ENCODE measurements around the gene IL18.
"Not testable (repeated sequence)": the region's sequence is repeated elsewhere in the genome, so short reads cannot be mapped to it uniquely, and the experiment has no call there.

The IL18 gene

DNA sequence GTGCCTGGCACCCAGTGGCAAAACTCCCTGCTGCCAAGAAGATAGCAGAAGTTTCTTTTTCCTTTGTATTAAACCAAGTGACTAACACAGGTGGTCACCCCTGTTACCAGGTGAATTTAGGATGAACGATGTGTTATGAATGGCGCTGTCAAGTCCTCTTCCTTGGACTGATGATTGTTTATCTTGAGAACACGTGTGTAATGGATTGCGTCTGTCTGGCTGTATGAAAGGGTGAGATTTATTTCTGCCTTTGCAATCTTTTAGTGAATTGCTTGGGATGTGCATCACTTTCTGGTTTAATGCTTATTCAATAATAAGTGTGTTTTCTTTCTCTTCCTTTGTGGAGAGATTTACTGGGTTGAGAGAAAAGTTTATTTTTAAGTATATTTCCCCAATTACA, 40.8 kb downstream of the IL18 start:
- no peak overlapping the region for H3K4me3 ChIP-seq (ENCODE audit: low read depth, low read length)

DNA sequence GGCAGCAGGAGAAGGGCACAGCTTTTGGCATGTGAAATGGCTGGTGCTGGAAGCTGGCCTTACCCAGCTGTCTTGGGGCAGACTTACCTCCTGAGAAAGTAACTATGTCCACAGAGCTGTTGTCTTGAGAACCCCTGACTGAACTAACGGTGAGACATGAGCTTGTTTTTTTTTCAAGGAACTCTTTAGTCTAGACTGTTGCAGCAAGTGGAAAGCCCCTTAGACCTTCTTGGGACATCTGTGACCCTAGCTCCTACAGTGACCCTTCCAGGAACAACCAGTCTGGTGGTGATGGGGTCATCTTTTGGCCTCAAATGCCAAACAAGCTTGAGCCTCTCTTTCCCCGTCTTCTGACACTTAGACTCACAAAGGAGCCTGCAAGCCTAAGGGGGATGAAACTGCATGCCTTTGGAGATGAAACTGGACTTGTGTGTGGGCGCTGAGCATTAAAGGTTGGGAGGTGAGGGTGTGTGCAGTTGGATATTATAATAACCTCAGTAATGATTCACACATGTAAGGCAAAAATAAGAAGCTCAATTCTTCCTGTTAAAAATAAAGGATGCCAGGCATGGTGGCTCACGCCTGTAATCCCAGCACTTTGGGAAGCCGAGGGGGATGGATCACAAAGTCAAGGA, 41.8 kb downstream of the IL18 start:
- H3K4me3 ChIP-seq (ENCODE audit: low read depth, low read length) = no peak overlapping the region

DNA sequence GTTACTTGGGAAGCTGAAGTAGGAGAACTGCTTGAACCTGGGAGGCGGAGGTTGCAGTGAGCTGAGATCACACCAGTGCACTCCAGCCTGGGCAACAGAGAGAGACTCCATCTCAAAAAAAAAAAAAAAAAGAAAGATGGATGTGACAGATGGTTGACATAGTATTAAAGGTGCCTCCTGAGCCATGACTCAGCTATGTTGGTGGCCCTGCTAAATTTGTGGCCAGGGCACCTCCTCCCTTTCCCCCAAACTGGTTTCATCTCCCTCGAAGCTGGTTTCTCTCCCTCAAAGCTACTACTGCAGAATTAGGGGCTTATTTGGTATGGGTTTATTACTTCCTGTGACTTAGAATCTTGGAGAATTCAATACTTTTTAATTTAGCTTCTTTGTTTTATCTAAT, 45.7 kb downstream of the IL18 start:
- no peak overlapping the region for H3K4me3 ChIP-seq (ENCODE audit: low read depth, low read length)

DNA sequence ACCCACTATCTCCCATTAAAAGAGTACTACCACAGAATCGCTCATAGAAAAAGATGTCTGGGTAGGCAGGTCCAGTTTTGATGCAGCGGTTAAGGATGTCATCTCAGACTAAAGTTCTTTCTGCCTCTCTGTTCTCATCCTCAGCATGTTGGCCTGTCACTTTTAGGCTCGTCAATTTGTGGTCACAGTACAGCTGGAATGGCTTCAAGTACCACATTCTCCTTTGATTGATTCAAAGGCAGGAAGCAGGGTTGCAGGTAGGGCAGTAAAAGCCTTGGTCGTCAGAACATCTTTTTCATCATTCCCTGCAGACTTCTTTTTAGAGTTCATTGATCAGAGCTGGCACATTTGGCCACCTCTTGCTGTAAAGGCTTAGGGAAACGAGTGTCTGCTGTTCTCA, 48.5 kb downstream of the IL18 start:
- H3K4me3 ChIP-seq (ENCODE audit: low read depth, low read length) = no peak overlapping the region

DNA sequence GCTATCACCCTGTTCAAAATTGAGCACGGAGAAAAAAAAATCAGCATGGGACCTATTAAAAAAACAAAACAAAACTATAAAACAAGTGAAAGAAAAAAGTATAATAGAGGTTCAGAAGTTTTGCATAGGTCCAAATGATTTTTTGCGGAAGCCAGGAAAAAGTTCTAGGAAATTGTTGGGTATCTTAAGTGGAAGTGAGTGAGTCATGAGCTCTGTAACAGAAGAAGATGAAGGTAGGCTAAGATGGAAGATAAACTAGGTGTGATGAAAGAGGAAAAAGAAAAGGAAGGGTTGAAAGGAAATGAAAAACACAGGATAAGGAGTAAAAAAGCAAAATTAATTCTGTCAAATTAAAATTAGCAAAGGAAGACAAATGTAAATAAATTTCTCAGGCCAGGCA, 49.4 kb downstream of the IL18 start:
- H3K4me3 ChIP-seq (ENCODE audit: low read depth, low read length) = no peak overlapping the region

DNA sequence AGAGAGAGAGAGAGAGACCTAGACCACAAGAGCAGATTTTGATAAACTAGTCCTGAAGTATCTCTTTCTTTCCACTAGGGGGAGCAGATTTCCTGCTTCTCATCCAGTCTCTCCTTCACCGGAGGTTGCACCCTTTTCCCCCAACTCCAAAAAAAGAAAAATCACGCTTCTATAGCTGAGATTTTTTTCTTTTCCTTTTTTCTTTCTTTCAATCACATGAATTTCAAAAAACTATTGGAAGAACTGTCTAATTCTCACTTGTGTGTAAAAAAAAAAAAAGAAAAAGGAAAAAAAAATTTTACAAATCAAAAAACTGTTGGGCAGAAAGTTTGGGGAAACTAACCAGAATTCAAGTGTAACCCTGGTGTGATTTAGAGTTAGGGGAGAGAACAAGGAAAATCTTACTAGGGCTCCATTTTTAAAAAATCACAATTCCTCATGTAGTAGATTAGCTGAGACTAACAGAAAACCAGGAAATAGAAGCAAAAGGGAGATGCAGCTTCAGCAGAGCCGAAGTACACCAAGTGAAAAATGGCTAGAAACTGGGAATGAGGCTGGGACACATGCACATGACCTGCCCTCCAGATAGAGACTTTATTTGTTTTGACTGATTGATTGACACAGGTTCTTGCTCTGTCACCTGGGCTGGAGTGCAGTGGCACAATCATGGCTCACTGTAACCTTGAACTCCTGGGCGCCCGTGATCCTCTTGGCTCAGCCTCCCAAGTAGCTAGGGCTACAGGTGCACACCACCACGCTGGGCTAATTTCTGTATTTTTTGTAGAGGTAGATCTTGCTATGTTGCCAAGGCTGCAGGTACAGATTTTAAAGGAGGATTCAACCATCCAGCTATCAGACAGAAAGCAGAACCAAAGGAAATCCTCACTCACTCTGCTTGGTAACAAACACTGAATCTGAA, 50.1 kb downstream of the IL18 start:
- H3K4me3 ChIP-seq (ENCODE audit: low read depth, low read length) = no peak overlapping the region

DNA sequence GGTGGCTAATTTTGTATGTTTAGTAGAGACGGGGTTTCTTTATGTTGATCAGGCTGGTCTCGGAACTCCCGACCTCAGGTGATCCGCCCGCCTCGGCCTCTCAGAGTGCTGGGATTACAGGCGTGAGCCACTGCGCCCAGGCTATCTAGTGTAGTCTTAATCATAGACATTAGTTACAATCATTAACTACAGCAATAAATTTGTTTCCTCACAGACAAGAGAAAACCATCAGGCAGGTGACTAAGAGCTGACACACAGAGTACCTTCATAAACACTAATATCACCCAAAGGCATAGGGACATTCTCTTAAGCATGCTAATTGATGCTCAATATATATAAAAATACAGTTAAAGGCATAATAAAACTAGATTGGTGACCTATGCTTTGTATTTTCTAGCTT, 57.8 kb downstream of the IL18 start:
- no peak overlapping the region for H3K4me3 ChIP-seq (ENCODE audit: low read depth, low read length)

DNA sequence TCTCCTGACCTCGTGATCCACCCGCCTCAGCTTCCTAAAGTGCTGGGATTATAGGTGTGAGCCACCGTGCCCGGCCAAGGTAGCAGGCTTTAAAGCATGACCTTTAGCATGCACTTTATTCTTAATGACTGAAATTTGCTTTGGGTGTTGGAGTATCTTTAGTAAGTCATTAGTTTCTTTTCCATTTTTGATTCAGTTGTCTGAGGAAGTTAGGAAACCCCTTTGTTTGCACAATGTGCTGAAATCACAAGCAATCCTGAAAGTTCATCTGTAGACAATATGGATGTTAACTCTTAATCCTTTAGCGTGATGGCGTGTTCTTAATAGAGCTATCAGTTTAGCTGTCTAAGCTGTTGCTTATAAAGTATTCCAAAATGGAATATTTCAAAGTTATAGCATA, 60.4 kb downstream of the IL18 start:
- no peak overlapping the region for H3K4me3 ChIP-seq (ENCODE audit: low read depth, low read length)

DNA sequence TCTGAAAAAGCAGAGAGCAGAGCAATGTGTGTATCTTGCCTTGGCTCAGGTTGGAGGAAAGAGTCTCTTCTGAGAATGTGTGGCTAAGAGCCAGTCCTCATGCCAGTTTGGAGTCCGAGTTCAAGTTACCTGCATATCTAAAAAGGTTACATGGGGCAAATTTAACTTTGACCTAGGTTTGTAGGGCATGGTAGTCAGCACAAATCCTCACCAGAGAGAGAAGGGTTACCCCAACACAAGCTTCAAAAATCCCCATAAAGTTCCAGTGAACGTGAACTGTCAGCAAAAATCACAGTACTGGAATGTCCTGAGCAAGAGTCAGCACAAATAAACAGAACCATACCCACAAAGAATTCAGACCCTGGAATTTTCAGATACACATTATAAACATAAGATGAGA, 63.4 kb downstream of the IL18 start:
- no peak overlapping the region for H3K4me3 ChIP-seq (ENCODE audit: low read depth, low read length)

DNA sequence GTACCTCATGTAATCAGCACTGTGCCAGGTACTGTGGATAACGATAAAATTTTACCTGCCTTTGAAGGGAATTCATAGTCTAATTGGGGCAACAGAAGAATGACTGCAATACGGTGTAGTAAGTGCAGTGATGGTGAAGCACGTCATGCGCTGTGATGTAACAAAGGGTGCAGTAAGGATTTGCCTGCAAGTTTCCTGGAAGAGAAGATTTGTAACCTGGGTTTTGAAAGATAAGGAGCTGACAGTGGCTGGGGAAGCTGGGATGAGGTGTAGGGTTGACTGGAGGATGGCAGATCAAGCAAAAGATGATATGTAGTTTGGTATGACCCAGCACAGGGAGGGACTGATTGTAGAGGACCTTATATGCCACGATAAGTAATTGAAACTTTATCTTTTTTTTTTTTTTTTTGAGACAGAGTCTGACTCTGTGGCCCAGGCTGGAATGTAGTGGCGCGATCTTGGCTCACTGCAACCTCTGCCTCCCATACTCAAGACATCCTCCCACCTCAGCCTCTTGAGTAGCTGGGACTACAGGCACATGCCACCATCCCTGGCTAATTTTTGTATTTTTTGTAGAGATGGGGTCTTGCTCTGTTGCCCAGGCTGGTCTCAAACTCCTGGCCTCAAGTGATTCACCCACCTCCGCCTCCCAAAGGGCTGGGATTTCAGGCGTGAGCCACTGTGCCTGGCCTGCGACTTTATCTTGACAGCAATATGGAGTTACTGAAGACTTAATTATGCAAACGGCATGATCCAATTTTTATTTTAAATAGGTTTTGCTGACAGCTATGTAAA, 66.0 kb downstream of the IL18 start:
- H3K4me3 ChIP-seq (ENCODE audit: low read depth, low read length) = no peak overlapping the region

DNA sequence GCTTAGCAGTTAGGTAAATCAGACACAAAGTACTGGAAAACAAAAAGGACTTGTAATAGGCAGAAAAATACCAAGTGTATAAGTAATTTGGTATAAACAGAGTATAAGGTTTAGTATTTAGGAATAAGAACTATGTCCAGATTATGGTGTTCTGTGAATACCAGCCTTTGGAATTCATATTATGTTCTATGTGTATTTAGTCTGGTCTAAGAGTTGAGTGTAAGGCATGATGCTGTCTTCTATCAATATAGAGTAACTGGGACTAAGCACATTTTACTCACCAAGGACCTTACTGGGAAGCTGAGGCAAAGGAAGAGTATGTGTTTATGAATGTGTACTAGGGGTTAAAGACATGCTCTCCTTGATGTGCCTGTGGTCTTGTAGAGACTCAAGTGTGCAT, 67.7 kb downstream of the IL18 start:
- H3K4me3 ChIP-seq (ENCODE audit: low read depth, low read length) = no peak overlapping the region

DNA sequence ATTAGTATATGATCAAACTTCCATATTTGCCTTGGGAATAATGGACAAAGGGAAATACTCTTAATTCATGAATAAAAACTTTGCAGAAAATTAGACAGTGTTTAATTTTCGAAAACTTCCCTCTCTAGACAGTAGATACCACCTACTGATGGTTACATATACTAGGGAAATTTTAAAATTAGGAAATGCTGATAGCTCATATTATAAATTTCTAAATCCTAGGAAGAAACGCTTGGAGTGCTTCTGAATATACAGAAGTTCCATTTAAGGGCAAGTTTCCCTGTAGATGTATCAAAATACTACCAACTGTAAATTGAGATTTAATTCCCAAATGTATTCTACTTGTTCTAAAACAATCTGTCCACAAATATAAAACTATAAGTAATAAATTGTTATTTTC, 68.6 kb downstream of the IL18 start:
- H3K4me3 ChIP-seq (ENCODE audit: low read depth, low read length) = not testable (repeated sequence)
